SK-N-SH treated with all-trans-retinoic acid at 6 μM for 48 hours (cell line): ENCODE measurements around the gene ETS1.

Experiments used
- ATAC-seq: fragments of 200-7000 bp; cut with Tn5 transposase; 3 replicates; pipeline ENCODE4 v1.9.1; 2020; ENCODE audit warnings: mild to moderate bottlenecking, moderate library complexity
- ARNTL ChIP-seq: fragments of 450-650 bp; formaldehyde crosslinking; IDR thresholded peaks from 2 replicates; pipeline ENCODE4 v1.5.0; 2020; ENCODE audit warnings: low read depth, mild to moderate bottlenecking, moderate library complexity, borderline replicate concordance
- BACH2 ChIP-seq: fragments of 250-450 bp; sonication (Bioruptor Pico); IDR thresholded peaks from 2 replicates; pipeline ENCODE4 v1.9.0; 2021; ENCODE audit warnings: mild to moderate bottlenecking, borderline replicate concordance
- CREB5 ChIP-seq: fragments of 250-450 bp; sonication (Bioruptor Pico); IDR thresholded peaks from 2 replicates; pipeline ENCODE4 v1.5.1; 2020; ENCODE audit warnings: low read depth, mild to moderate bottlenecking, moderate library complexity
- CSDC2 ChIP-seq: fragments of 250-450 bp; sonication (Bioruptor Pico); IDR thresholded peaks from 2 replicates; pipeline ENCODE4 v1.5.0; 2020; ENCODE audit warnings: mild to moderate bottlenecking, moderate library complexity
- ESRRG ChIP-seq: fragments of 250-450 bp; sonication (Bioruptor Pico); IDR thresholded peaks from 2 replicates; pipeline ENCODE4 v1.6.1; 2021; ENCODE audit warnings: mild to moderate bottlenecking
- GLIS3 ChIP-seq: fragments of 250-450 bp; sonication (Bioruptor Pico); IDR thresholded peaks from 2 replicates; pipeline ENCODE4 v1.5.0; 2020; ENCODE audit warnings: mild to moderate bottlenecking, moderate library complexity
- ISL1 ChIP-seq: fragments of 250-450 bp; sonication (Bioruptor Pico); IDR thresholded peaks from 2 replicates; pipeline ENCODE4 v2.1.2; 2022; ENCODE audit warnings: mild to moderate bottlenecking, moderate library complexity
- OSR1 ChIP-seq: fragments of 250-450 bp; sonication (Bioruptor Pico); IDR thresholded peaks from 2 replicates; pipeline ENCODE4 v1.8.0; 2022; ENCODE audit warnings: moderate library complexity, mild to moderate bottlenecking, inconsistent platforms
- PATZ1 ChIP-seq: fragments of 250-450 bp; sonication (Bioruptor Pico); IDR thresholded peaks from 2 replicates; pipeline ENCODE4 v1.8.0; 2020; ENCODE audit warnings: mild to moderate bottlenecking, moderate library complexity, borderline replicate concordance
- POU6F1 ChIP-seq: fragments of 250-450 bp; sonication (Bioruptor Pico); IDR thresholded peaks from 2 replicates; pipeline ENCODE4 v1.8.0; 2021; ENCODE audit warnings: low read depth, mild to moderate bottlenecking, moderate library complexity, borderline replicate concordance
- PPARA ChIP-seq: fragments of 250-450 bp; sonication (Bioruptor Pico); IDR thresholded peaks from 2 replicates; pipeline ENCODE4 v1.5.0; 2020; ENCODE audit warnings: mild to moderate bottlenecking, borderline replicate concordance
- SNAI2 ChIP-seq: fragments of 250-450 bp; sonication (Bioruptor Pico); IDR thresholded peaks from 2 replicates; pipeline ENCODE4 v1.5.0; 2020; ENCODE audit warnings: mild to moderate bottlenecking, moderate library complexity
- TCF4 ChIP-seq: fragments of 250-450 bp; sonication (Bioruptor Pico); IDR thresholded peaks from 2 replicates; pipeline ENCODE4 v1.8.0; 2021; ENCODE audit warnings: mild to moderate bottlenecking, moderate library complexity, borderline replicate concordance
- TOX ChIP-seq: fragments of 250-450 bp; sonication (Bioruptor Pico); IDR thresholded peaks from 2 replicates; pipeline ENCODE4 v1.8.0; 2021; ENCODE audit warnings: mild to moderate bottlenecking, moderate library complexity, borderline replicate concordance
- TSHZ2 ChIP-seq: fragments of 250-450 bp; sonication (Bioruptor Pico); IDR thresholded peaks from 2 replicates; pipeline ENCODE4 v1.5.0; 2020; ENCODE audit warnings: mild to moderate bottlenecking, moderate library complexity
- ZC3H10 ChIP-seq: fragments of 250-450 bp; sonication (Bioruptor Pico); IDR thresholded peaks from 2 replicates; pipeline ENCODE4 v1.5.1; 2021; ENCODE audit warnings: mild to moderate bottlenecking, moderate library complexity
- ZFP3 ChIP-seq: fragments of 250-450 bp; sonication (Bioruptor Pico); IDR thresholded peaks from 2 replicates; pipeline ENCODE4 v1.5.0; 2020; ENCODE audit warnings: mild to moderate bottlenecking, moderate library complexity
- ZFP30 ChIP-seq: fragments of 450-650 bp; formaldehyde crosslinking; IDR thresholded peaks from 2 replicates; pipeline ENCODE4 v1.5.0; 2022; ENCODE audit warnings: mild to moderate bottlenecking, moderate library complexity
- ZNF565 ChIP-seq: fragments of 450-650 bp; formaldehyde crosslinking; conservative IDR thresholded peaks from 2 replicates; pipeline ENCODE4 v1.5.0; 2020; ENCODE audit warnings: low read depth, mild to moderate bottlenecking, moderate library complexity
- ZNF70 ChIP-seq: fragments of 450-650 bp; formaldehyde crosslinking; IDR thresholded peaks from 2 replicates; pipeline ENCODE4 v1.5.0; 2020; ENCODE audit warnings: mild to moderate bottlenecking, moderate library complexity
- ZNF8 ChIP-seq: fragments of 450-650 bp; formaldehyde crosslinking; IDR thresholded peaks from 2 replicates; pipeline ENCODE4 v1.5.0; 2020; ENCODE audit warnings: mild to moderate bottlenecking, moderate library complexity

ETS1 gene

GRCh38 chr11:128478305-128478704 lies 109.1 kb downstream of the ETS1 start:
- ATAC-seq: no peak
- no peak for TF ChIP-seq CSDC2 (CRISPR knock-in tag)
- TF ChIP-seq ZFP30: no peak
- no peak for TF ChIP-seq BACH2 (CRISPR knock-in tag)

GRCh38 chr11:128477811-128478210 lies 109.5 kb downstream of the ETS1 start:
- no peak for ATAC-seq
- TF ChIP-seq ISL1 (CRISPR knock-in tag) (no peak), ZFP3 (CRISPR knock-in tag) (no peak), ESRRG (no peak), OSR1 (CRISPR knock-in tag) (no peak), SNAI2 (CRISPR knock-in tag) (no peak), ZNF8 (CRISPR knock-in tag) (no peak), ZNF70 (CRISPR knock-in tag) (no peak), PPARA (CRISPR knock-in tag) (no peak), ZNF565 (CRISPR knock-in tag) (no peak), ARNTL (CRISPR knock-in tag) (no peak), TCF4 (CRISPR knock-in tag) (no peak)

- no peak for TF ChIP-seq OSR1 (CRISPR knock-in tag)
- TF ChIP-seq ZNF8 (CRISPR knock-in tag): no peak
- no peak for TF ChIP-seq ZFP3 (CRISPR knock-in tag)
- TF ChIP-seq ZC3H10 (CRISPR knock-in tag): no peak
- TF ChIP-seq GLIS3 (CRISPR knock-in tag): no peak
- no peak for ATAC-seq
Observed at GRCh38 chr11:128477278-128477677, 110.1 kb downstream of the ETS1 start.

GRCh38 chr11:128476729-128477128 lies 110.6 kb downstream of the ETS1 start:
- TF ChIP-seq ZFP3 (CRISPR knock-in tag) (0 out of 2 replicates have a peak, but pooled peaks have one; percentile 27), ISL1 (CRISPR knock-in tag) (peak; percentile 59), ZC3H10 (CRISPR knock-in tag) (no peak)
- no peak for ATAC-seq

- TF ChIP-seq ZFP3 (CRISPR knock-in tag): no peak
- TF ChIP-seq GLIS3 (CRISPR knock-in tag): no peak
- TF ChIP-seq TOX: no peak
- no peak for TF ChIP-seq PPARA (CRISPR knock-in tag)
- no peak for TF ChIP-seq ZNF8 (CRISPR knock-in tag)
- TF ChIP-seq PATZ1 (CRISPR knock-in tag): no peak
- TF ChIP-seq POU6F1 (CRISPR knock-in tag): no peak
- 0 out of 2 replicates have a peak, but pooled peaks have one; percentile 9 for TF ChIP-seq TCF4 (CRISPR knock-in tag)
- TF ChIP-seq, all 23 proteins: peak for 1
- no peak for ATAC-seq
Observed at GRCh38 chr11:128476049-128476448, 111.3 kb downstream of the ETS1 start.

- ATAC-seq: no peak; the same call in 1 of the 3 replicates
- TF ChIP-seq TSHZ2: no peak
- TF ChIP-seq ZNF70 (CRISPR knock-in tag): no peak
- no peak for TF ChIP-seq ISL1 (CRISPR knock-in tag)
- no peak for TF ChIP-seq ARNTL (CRISPR knock-in tag)
- no peak for TF ChIP-seq OSR1 (CRISPR knock-in tag)
- no peak for TF ChIP-seq POU6F1 (CRISPR knock-in tag)
- TF ChIP-seq BACH2 (CRISPR knock-in tag): no peak
- no peak for TF ChIP-seq CREB5 (CRISPR knock-in tag)
Observed at GRCh38 chr11:128474036-128474874, 113.1 kb downstream of the ETS1 start.
